Measurements from ENCODE around the gene TOMM40.
A peak's percentile ranks its signal among the peaks of the same experiment; 100 is the strongest.
"Not testable (repeated sequence)": the region's sequence is repeated elsewhere in the genome, so short reads cannot be mapped to it uniquely, and the experiment has no call there.

Gene TOMM40

DNA sequence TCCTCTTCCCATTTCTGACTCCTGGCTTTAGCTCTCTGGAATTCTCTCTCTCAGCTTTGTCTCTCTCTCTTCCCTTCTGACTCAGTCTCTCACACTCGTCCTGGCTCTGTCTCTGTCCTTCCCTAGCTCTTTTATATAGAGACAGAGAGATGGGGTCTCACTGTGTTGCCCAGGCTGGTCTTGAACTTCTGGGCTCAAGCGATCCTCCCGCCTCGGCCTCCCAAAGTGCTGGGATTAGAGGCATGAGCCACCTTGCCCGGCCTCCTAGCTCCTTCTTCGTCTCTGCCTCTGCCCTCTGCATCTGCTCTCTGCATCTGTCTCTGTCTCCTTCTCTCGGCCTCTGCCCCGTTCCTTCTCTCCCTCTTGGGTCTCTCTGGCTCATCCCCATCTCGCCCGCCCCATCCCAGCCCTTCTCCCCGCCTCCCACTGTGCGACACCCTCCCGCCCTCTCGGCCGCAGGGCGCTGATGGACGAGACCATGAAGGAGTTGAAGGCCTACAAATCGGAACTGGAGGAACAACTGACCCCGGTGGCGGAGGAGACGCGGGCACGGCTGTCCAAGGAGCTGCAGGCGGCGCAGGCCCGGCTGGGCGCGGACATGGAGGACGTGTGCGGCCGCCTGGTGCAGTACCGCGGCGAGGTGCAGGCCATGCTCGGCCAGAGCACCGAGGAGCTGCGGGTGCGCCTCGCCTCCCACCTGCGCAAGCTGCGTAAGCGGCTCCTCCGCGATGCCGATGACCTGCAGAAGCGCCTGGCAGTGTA lies 17.2 kb downstream of the TOMM40 start:
- H3K4me3 ChIP-seq (ENCODE audit: low read depth, low read length) = no peak overlapping the region
- TF ChIP-seq, protein P1, sequence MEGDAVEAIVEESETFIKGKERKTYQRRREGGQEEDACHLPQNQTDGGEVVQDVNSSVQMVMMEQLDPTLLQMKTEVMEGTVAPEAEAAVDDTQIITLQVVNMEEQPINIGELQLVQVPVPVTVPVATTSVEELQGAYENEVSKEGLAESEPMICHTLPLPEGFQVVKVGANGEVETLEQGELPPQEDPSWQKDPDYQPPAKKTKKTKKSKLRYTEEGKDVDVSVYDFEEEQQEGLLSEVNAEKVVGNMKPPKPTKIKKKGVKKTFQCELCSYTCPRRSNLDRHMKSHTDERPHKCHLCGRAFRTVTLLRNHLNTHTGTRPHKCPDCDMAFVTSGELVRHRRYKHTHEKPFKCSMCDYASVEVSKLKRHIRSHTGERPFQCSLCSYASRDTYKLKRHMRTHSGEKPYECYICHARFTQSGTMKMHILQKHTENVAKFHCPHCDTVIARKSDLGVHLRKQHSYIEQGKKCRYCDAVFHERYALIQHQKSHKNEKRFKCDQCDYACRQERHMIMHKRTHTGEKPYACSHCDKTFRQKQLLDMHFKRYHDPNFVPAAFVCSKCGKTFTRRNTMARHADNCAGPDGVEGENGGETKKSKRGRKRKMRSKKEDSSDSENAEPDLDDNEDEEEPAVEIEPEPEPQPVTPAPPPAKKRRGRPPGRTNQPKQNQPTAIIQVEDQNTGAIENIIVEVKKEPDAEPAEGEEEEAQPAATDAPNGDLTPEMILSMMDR (IDR thresholded peaks at IDR 0.05; ENCODE audit: borderline replicate concordance, insufficient read depth, low read depth, low read length) = no peak

DNA sequence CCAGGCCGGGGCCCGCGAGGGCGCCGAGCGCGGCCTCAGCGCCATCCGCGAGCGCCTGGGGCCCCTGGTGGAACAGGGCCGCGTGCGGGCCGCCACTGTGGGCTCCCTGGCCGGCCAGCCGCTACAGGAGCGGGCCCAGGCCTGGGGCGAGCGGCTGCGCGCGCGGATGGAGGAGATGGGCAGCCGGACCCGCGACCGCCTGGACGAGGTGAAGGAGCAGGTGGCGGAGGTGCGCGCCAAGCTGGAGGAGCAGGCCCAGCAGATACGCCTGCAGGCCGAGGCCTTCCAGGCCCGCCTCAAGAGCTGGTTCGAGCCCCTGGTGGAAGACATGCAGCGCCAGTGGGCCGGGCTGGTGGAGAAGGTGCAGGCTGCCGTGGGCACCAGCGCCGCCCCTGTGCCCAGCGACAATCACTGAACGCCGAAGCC lies 17.8 kb downstream of the TOMM40 start:
- TF ChIP-seq, protein P1 (IDR thresholded peaks at IDR 0.05; ENCODE audit: borderline replicate concordance, insufficient read depth, low read depth, low read length) = no peak
- no peak overlapping the region for H3K4me3 ChIP-seq (ENCODE audit: low read depth, low read length)

- TF ChIP-seq, protein P1 (IDR thresholded peaks at IDR 0.05; ENCODE audit: borderline replicate concordance, insufficient read depth, low read depth, low read length) = no peak
- H3K4me3 ChIP-seq (ENCODE audit: low read depth, low read length) = no peak overlapping the region
Measured at GRCh38 chr19:44909775-44910174, 18.7 kb downstream of the TOMM40 start.

GRCh38 chr19:44911896-44912295 lies 20.8 kb downstream of the TOMM40 start:
- H3K4me3 ChIP-seq (ENCODE audit: low read depth, low read length) = not testable (repeated sequence)

DNA sequence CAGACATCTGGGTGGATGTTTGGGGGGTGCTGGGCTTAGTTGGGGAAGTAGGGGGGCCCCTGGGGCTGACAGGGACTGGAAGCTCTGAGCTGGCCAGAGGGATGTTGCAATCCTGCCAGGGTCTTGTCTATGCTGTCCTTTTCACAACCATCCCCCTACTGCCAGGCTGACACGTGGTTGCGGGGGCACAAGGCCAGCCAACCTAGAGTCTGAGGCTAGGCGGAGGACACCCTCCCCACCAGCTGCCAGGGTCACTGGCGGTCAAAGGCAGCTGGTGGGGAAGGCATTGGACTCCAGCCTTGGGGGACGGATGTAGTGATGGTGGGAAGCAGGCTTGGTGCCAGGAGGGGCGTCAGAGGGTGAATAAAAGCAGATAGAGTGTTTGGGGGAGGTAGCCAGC lies 21.8 kb downstream of the TOMM40 start:
- TF ChIP-seq, protein P1 (IDR thresholded peaks at IDR 0.05; ENCODE audit: borderline replicate concordance, insufficient read depth, low read depth, low read length) = no peak
- H3K4me3 ChIP-seq (ENCODE audit: low read depth, low read length) = no peak overlapping the region

GRCh38 chr19:44913512-44914432 lies 22.7 kb downstream of the TOMM40 start:
- H3K4me3 ChIP-seq (ENCODE audit: low read depth, low read length) = not testable (repeated sequence)

DNA sequence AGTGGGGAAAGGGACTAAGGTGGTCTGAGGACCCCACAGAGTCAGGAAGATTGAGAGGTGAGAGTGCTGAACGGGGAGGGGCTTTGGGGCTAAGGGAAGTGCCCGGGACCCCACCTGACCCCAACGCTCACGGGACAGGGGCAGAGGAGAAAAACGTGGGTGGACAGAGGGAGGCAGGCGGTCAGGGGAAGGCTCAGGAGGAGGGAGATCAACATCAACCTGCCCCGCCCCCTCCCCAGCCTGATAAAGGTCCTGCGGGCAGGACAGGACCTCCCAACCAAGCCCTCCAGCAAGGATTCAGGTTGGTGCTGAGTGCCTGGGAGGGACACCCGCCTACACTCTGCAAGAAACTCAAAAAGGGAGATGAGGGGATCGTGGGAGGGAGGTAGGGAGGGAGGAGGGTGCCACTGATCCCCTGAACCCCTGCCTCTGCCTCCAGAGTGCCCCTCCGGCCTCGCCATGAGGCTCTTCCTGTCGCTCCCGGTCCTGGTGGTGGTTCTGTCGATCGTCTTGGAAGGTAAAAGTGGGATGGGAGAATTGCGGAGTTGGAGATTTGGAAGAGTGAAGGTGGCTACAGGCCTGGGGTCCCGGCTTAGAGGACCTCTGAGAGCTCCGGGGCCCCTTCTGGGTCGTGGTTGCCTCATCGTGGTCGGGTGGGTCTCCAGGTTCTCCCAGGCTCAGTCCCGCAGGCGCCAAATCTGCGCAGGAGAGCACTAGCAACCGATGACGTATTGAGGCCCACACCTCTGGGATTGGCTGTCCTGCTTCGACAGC lies 23.6 kb downstream of the TOMM40 start, which contains the start of gene APOC1:
TSS of gene APOC1 (plus strand) at position 176 of the 774 bp plus-strand sequence. CDS start at position 460, 284 bp downstream.
- peak within 1 kb of the TSS; percentile 50 for H3K4me3 ChIP-seq (ENCODE audit: low read depth, low read length)

GRCh38 chr19:44924243-44924725 lies 33.2 kb downstream of the TOMM40 start:
- TF ChIP-seq, protein P1 (IDR thresholded peaks at IDR 0.05; ENCODE audit: borderline replicate concordance, insufficient read depth, low read depth, low read length) = no peak
- no peak overlapping the region for H3K4me3 ChIP-seq (ENCODE audit: low read depth, low read length)

Measured in GM12875 (cell line).